ENCODE results near the gene PICALM. TPM values are rescaled to one million over a fixed set of nuclear protein-coding genes. Genes with fewer than 3 reads are reported as not detected.
"Not testable (repeated sequence)": the region's sequence is repeated elsewhere in the genome, so short reads cannot be mapped to it uniquely, and the experiment has no call there.

Gene PICALM
- total and polyA plus RNA-seq, 2 of the 4 experiments (the other 2 are of a cell fraction), result 235 to 453 TPM

- Histone ChIP-seq H3K36me3 (ENCODE audit: control insufficient read depth, insufficient read depth, low read length) (no peaks in the 10 kb centered on the region), H2BK5ac (ENCODE audit: low read depth, low read length, poor library complexity, severe bottlenecking) (peak overlapping the region; percentile 2), H3K9me1 (ENCODE audit: insufficient read depth, low read length) (no peaks in the 10 kb centered on the region), H4K91ac (ENCODE audit: insufficient read depth, low read depth, low read length) (no peak overlapping the region), H3K4me2 (ENCODE audit: low read depth, low read length) (no peak overlapping the region; the same call in 1 of the 2 replicates), H4K5ac (ENCODE audit: low read depth, low read length) (no peak overlapping the region; the same call in 1 of the 2 replicates), H3K4me3 (ENCODE audit: insufficient read depth, low read depth, low read length) (no peak overlapping the region), H3K9ac (ENCODE audit: low read depth, low read length) (no peak overlapping the region), H3K14ac (replicated peaks; ENCODE audit: low read depth, low read length) (no peak overlapping the region; the same call in 1 of the 2 replicates), H3K27ac (ENCODE audit: insufficient read depth, low read length) (no peak overlapping the region), H3K27me3 (ENCODE audit: control insufficient read depth, insufficient read depth, low read length) (no peaks in the 10 kb centered on the region), H3K9me3 (ENCODE audit: control insufficient read depth, insufficient read depth, low read length) (no peaks in the 10 kb centered on the region), H2AFZ (replicated peaks; ENCODE audit: low read length, poor library complexity) (no peak overlapping the region), H2AK5ac (ENCODE audit: low read depth, low read length) (no peak overlapping the region), H3K18ac (ENCODE audit: low read depth, low read length) (no peak overlapping the region; the same call in 1 of the 2 replicates), H3K79me1 (ENCODE audit: low read depth in 1 of 2, low read length in 2 of 2) (no peaks in the 10 kb centered on the region), H3K56ac (ENCODE audit: extremely low read depth, insufficient read depth, low read length) (no peak overlapping the region), H3K4me1 (ENCODE audit: control insufficient read depth, insufficient read depth, low read length) (peaks cover 2% of the 10 kb centered on the region; the same call in 1 of the 2 replicates), H2BK120ac (ENCODE audit: low read depth, low read length) (no peak overlapping the region), H3K4ac (ENCODE audit: low read depth, low read length) (no peak overlapping the region), H2BK20ac (ENCODE audit: low read depth, low read length) (no peak overlapping the region), H2AK9ac (replicated peaks; ENCODE audit: low read depth, low read length, poor library complexity) (no peak overlapping the region), H2BK15ac (ENCODE audit: low read depth, low read length) (0 out of 3 replicates have a peak overlapping the region, but pooled peaks have one; percentile 6), H4K20me1 (ENCODE audit: insufficient read depth, low read length) (no peaks in the 10 kb centered on the region), H4K8ac (ENCODE audit: low read depth in 2 of 2, low read length in 2 of 2) (peak overlapping the region in 1 of 2 experiments; percentile 35; a peak in 1 of 4 replicates), H3K23ac (ENCODE audit: low read depth, low read length) (no peak overlapping the region)
- ChIA-PET CTCF (interaction anchor here (0.7 kb wide), 1 partner anchor 9 kb away, joined by 3 read pairs; no protein-coding TSS in a partner anchor), POLR2A (ENCODE audit: unreplicated experiment) (no interaction called here)
- WGBS, 2 experiments (ENCODE audit: extremely low coverage in 2 of 2, insufficient read length in 1 of 2), result no CpG with 5 or more reads among the region's 2 CpGs
- TF ChIP-seq FOS (IDR thresholded peaks at IDR 0.05; ENCODE audit: low read depth, low read length) (0 out of 2 replicates have a peak, but pooled peaks have one; percentile 44), USF2 (IDR thresholded peaks at IDR 0.05; ENCODE audit: low read depth, low read length) (no peak)
- intact Hi-C loops (cut with micrococcal nuclease), result no loop called here
- dilution Hi-C loops (cut with HindIII; ENCODE audit: low sequenced_read_pairs, unreplicated experiment), result no loop called here
- no TSS peak for BruUV-seq (replicated peaks)
- in situ Hi-C loops (cut with MboI; ENCODE audit: low sequenced_read_pairs), result no loop called here
- ATAC-seq (ENCODE audit: low read depth) (no peak), DNase-seq (peak; percentile 75)
These were observed 38.0 kb upstream of the PICALM start for GRCh38 chr11:86106916-86107315.

GRCh38 chr11:86106031-86106430, 37.1 kb upstream of the PICALM start:
- H2BK120ac ChIP-seq (ENCODE audit: low read depth, low read length); H2BK20ac ChIP-seq (ENCODE audit: low read depth, low read length); H3K4ac ChIP-seq (ENCODE audit: low read depth, low read length); ATAC-seq (ENCODE audit: low read depth); H3K4me3 ChIP-seq (ENCODE audit: insufficient read depth, low read depth, low read length); H3K18ac ChIP-seq (ENCODE audit: low read depth, low read length); POLR2A ChIA-PET (ENCODE audit: unreplicated experiment); H3K79me1 ChIP-seq (ENCODE audit: low read depth in 1 of 2, low read length in 2 of 2); intact Hi-C loops (cut with micrococcal nuclease); H3K4me2 ChIP-seq (ENCODE audit: low read depth, low read length); H2BK5ac ChIP-seq (ENCODE audit: low read depth, low read length, poor library complexity, severe bottlenecking); H2BK15ac ChIP-seq (ENCODE audit: low read depth, low read length); H3K27ac ChIP-seq (ENCODE audit: insufficient read depth, low read length); H3K27me3 ChIP-seq (ENCODE audit: control insufficient read depth, insufficient read depth, low read length); H4K5ac ChIP-seq (ENCODE audit: low read depth, low read length); H3K56ac ChIP-seq (ENCODE audit: extremely low read depth, insufficient read depth, low read length); H3K9me3 ChIP-seq (ENCODE audit: control insufficient read depth, insufficient read depth, low read length); H3K9ac ChIP-seq (ENCODE audit: low read depth, low read length); H3K9me1 ChIP-seq (ENCODE audit: insufficient read depth, low read length); CTCF ChIA-PET; H3K14ac ChIP-seq (replicated peaks; ENCODE audit: low read depth, low read length); H2AK5ac ChIP-seq (ENCODE audit: low read depth, low read length); H3K4me1 ChIP-seq (ENCODE audit: control insufficient read depth, insufficient read depth, low read length); dilution Hi-C loops (cut with HindIII; ENCODE audit: low sequenced_read_pairs, unreplicated experiment); in situ Hi-C loops (cut with MboI; ENCODE audit: low sequenced_read_pairs); H2AK9ac ChIP-seq (replicated peaks; ENCODE audit: low read depth, low read length, poor library complexity); H3K36me3 ChIP-seq (ENCODE audit: control insufficient read depth, insufficient read depth, low read length); H4K20me1 ChIP-seq (ENCODE audit: insufficient read depth, low read length); DNase-seq; H2AFZ ChIP-seq (replicated peaks; ENCODE audit: low read length, poor library complexity); BruUV-seq (replicated peaks); H4K91ac ChIP-seq (ENCODE audit: insufficient read depth, low read depth, low read length); H4K8ac ChIP-seq (ENCODE audit: low read depth in 2 of 2, low read length in 2 of 2); H3K23ac ChIP-seq (ENCODE audit: low read depth, low read length): not testable (repeated sequence)
- WGBS, 2 experiments (ENCODE audit: extremely low coverage in 2 of 2, insufficient read length in 1 of 2), result no CpG with 5 or more reads among the region's 3 CpGs

Data from IMR-90 (cell line).